Measurements from ENCODE around the gene HK1.

DNA sequence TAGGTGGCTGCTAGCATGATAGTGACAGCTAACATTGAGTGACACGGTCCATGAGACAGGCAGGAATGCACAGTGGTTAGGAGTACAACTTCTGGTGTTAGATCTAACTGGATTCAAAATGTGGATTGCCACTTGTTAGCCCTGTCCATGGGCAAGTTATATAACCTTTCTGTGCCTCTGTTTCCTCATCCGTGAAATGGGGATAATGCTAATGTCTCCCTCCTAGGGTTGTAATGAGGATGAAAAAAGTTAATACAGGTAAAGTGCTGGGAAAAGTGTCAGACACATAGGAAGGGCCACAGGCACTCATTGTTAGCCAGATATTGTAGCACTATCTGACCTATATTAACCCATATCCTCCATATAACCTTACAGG lies 96.6 kb downstream of the HK1 start:
- TF ChIP-seq, protein P1, sequence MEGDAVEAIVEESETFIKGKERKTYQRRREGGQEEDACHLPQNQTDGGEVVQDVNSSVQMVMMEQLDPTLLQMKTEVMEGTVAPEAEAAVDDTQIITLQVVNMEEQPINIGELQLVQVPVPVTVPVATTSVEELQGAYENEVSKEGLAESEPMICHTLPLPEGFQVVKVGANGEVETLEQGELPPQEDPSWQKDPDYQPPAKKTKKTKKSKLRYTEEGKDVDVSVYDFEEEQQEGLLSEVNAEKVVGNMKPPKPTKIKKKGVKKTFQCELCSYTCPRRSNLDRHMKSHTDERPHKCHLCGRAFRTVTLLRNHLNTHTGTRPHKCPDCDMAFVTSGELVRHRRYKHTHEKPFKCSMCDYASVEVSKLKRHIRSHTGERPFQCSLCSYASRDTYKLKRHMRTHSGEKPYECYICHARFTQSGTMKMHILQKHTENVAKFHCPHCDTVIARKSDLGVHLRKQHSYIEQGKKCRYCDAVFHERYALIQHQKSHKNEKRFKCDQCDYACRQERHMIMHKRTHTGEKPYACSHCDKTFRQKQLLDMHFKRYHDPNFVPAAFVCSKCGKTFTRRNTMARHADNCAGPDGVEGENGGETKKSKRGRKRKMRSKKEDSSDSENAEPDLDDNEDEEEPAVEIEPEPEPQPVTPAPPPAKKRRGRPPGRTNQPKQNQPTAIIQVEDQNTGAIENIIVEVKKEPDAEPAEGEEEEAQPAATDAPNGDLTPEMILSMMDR (IDR thresholded peaks at IDR 0.05), result no peak
- no peak for TF ChIP-seq POLR2A (IDR thresholded peaks at IDR 0.05)

Measured in adrenal gland (tissue), 5 donors.